ENCODE data around the gene PTPRG.

GRCh38 chr3:62103531-62103930 is 542.2 kb downstream of the PTPRG start:
- TF ChIP-seq POLR2A (IDR thresholded peaks at IDR 0.05) (no peak), POLR2AphosphoS5 (IDR thresholded peaks at IDR 0.05) (no peak), EP300 (IDR thresholded peaks at IDR 0.05) (no peak)
- TF ChIP-seq, protein P1, sequence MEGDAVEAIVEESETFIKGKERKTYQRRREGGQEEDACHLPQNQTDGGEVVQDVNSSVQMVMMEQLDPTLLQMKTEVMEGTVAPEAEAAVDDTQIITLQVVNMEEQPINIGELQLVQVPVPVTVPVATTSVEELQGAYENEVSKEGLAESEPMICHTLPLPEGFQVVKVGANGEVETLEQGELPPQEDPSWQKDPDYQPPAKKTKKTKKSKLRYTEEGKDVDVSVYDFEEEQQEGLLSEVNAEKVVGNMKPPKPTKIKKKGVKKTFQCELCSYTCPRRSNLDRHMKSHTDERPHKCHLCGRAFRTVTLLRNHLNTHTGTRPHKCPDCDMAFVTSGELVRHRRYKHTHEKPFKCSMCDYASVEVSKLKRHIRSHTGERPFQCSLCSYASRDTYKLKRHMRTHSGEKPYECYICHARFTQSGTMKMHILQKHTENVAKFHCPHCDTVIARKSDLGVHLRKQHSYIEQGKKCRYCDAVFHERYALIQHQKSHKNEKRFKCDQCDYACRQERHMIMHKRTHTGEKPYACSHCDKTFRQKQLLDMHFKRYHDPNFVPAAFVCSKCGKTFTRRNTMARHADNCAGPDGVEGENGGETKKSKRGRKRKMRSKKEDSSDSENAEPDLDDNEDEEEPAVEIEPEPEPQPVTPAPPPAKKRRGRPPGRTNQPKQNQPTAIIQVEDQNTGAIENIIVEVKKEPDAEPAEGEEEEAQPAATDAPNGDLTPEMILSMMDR (IDR thresholded peaks at IDR 0.05), result no peak

Data from suprapubic skin (tissue), 4 donors.